HepG2 (cell line): ENCODE data around the gene DSCAML1. TPM values are rescaled to one million over a fixed set of nuclear protein-coding genes. Genes with fewer than 3 reads are reported as not detected.

Experiments used
- ATAC-seq: fragments of 200-7000 bp; cut with Tn5 transposase; 3 replicates; pipeline ENCODE4 v1.9.1; 2020; ENCODE audit warnings: mild to moderate bottlenecking, moderate library complexity
- BruUV-seq: library from RNA; stranded (reverse); fragments of 400-500 nt; replicated peaks from 2 replicates; lab custom pipeline; 2021; lab: Mats Ljungman, UMichigan
- CTCF ChIA-PET: fragments of 300-600 bp; formaldehyde crosslinking; extraction: SDS; loops from one replicate; lab custom pipeline; 2021; ENCODE audit warnings: low total read pairs, inconsistent platforms, low intra/inter-chr PET ratio; lab: Yijun Ruan, JAX
- POLR2A ChIA-PET: fragments of 350-600 bp; sonication (Branson Sonifier 250); formaldehyde crosslinking; loops from one replicate; lab custom pipeline; 2020; ENCODE audit warnings: antibody characterized with exemption, inconsistent platforms; lab: Yijun Ruan, JAX
- DNase-seq: peaks from one replicate; pipeline ENCODE4 v3.0.0-alpha.2; 2015; ENCODE audit warnings: low spot score
- FAIRE-seq: peaks from 3 replicates; lab custom pipeline; 2011; peaks lifted over from hg19 to GRCh38; lab: Jason Lieb, UNC
- H2AFZ ChIP-seq: one replicate; pipeline ENCODE4 v1.6.1; 2011; ENCODE audit warnings: low read length, inconsistent platforms
- H3K27ac ChIP-seq: fragments of 300-600 bp; 3 replicates; pipeline ENCODE4 v1.8.0; 2011; ENCODE audit warnings: mixed run types, mild to moderate bottlenecking, mixed read lengths, low read length, inconsistent platforms; ENCODE audit not compliant: insufficient read depth; ENCODE audit errors: extremely low read length
- H3K27me3 ChIP-seq, 2 experiments: fragments of 200-600 bp in 1 of 2; 2 replicates in 1 of 2; 3 replicates in 1 of 2; pipeline versions ENCODE4 v1.6.0 to v1.8.0; 2011; ENCODE audit warnings: low read length in 2 of 2, mild to moderate bottlenecking in 2 of 2, moderate library complexity in 2 of 2, inconsistent platforms in 1 of 2; ENCODE audit not compliant: insufficient read depth in 2 of 2, control insufficient read depth in 1 of 2
- H3K36me3 ChIP-seq, 2 experiments: fragments of 200-600 bp in 1 of 2; replicated peaks in 1 of 2; 2 replicates in 1 of 2; 3 replicates in 1 of 2; pipeline versions ENCODE4 v1.5.1 to v1.8.0; 2011; ENCODE audit warnings: low read length in 2 of 2, inconsistent platforms in 1 of 2; ENCODE audit not compliant: insufficient read depth in 2 of 2, control insufficient read depth in 1 of 2
- H3K4me1 ChIP-seq: 2 replicates; pipeline ENCODE4 v1.5.1; 2012; ENCODE audit warnings: low read length, inconsistent platforms; ENCODE audit not compliant: insufficient read depth
- H3K4me2 ChIP-seq: 2 replicates; pipeline ENCODE4 v1.6.0; 2011; ENCODE audit warnings: low read depth, low read length, inconsistent platforms
- H3K4me3 ChIP-seq, 3 experiments: fragments of 200-600 bp in 1 of 3; sonication (generic), shearing (Covaris generic) in 1 of 3; replicated peaks in 1 of 3; 2 replicates each; pipeline ENCODE4 v1.5.1; 2011 to 2016; ENCODE audit warnings: low read length in 3 of 3, inconsistent platforms in 2 of 3, low read depth in 2 of 3, mild to moderate bottlenecking in 2 of 3, control low read depth in 1 of 3, mixed read lengths in 1 of 3; ENCODE audit not compliant: insufficient read depth in 1 of 3
- H3K79me2 ChIP-seq: one replicate; pipeline ENCODE4 v1.6.1; 2011; ENCODE audit warnings: low read length, inconsistent platforms; ENCODE audit not compliant: insufficient read depth
- H3K9ac ChIP-seq: 2 replicates; pipeline ENCODE4 v1.6.0; 2011; ENCODE audit warnings: mild to moderate bottlenecking, low read depth, low read length, inconsistent platforms; ENCODE audit not compliant: insufficient read depth
- H3K9me3 ChIP-seq: 2 replicates; pipeline ENCODE4 v1.5.1; 2012; ENCODE audit warnings: mild to moderate bottlenecking, low read length
- H4K20me1 ChIP-seq: 2 replicates; pipeline ENCODE4 v1.6.0; 2011; ENCODE audit warnings: inconsistent platforms, mild to moderate bottlenecking, low read length, moderate library complexity; ENCODE audit not compliant: insufficient read depth
- ATF4 ChIP-seq, 2 experiments: fragments of 450-650 bp in 1 of 2; sonication (generic) in 1 of 2; formaldehyde crosslinking; IDR thresholded peaks; 2 replicates each; pipeline versions ENCODE4 v1.5.0 to v1.8.0; 2020 to 2022; ENCODE audit warnings: mild to moderate bottlenecking in 1 of 2, missing genetic modification reagents in 1 of 2
- JUN ChIP-seq: sonication (generic); formaldehyde crosslinking; IDR thresholded peaks from 2 replicates; pipeline ENCODE4 v1.4.0; 2020; ENCODE audit warnings: mild to moderate bottlenecking, missing genetic modification reagents
- MXD4 ChIP-seq: IDR thresholded peaks from 2 replicates; pipeline ENCODE4 v1.6.1; 2016; ENCODE audit warnings: mild to moderate bottlenecking, missing biosample characterization, missing genetic modification reagents
- MXI1 ChIP-seq: IDR thresholded peaks from 3 replicates; pipeline ENCODE4 v1.6.1; 2012; ENCODE audit warnings: low read depth, low read length, inconsistent platforms, borderline replicate concordance
- SUZ12 ChIP-seq: fragments of 150-350 bp; IDR thresholded peaks from 2 replicates; pipeline ENCODE4 v1.6.1; 2014; ENCODE audit warnings: low read depth, low read length
- YEATS4 ChIP-seq: sonication (generic); formaldehyde crosslinking; IDR thresholded peaks from 2 replicates; pipeline ENCODE4 v1.4.0; 2020; ENCODE audit warnings: missing genetic modification reagents, borderline replicate concordance
- ZBTB33 ChIP-seq: sonication (generic); formaldehyde crosslinking; IDR thresholded peaks from 2 replicates; pipeline ENCODE4 v1.4.0; 2020; ENCODE audit warnings: missing genetic modification reagents
- ZBTB7A ChIP-seq: sonication (generic); formaldehyde crosslinking; IDR thresholded peaks from 2 replicates; pipeline ENCODE4 v1.8.0; 2022; ENCODE audit warnings: mild to moderate bottlenecking, missing genetic modification reagents
- ZNF138 ChIP-seq: sonication (generic); formaldehyde crosslinking; IDR thresholded peaks from 2 replicates; pipeline ENCODE4 v1.5.0; 2020; ENCODE audit warnings: mild to moderate bottlenecking, low read depth, missing genetic modification reagents
- ZNF33B ChIP-seq: sonication (generic); formaldehyde crosslinking; IDR thresholded peaks from 2 replicates; pipeline ENCODE4 v1.5.1; 2020; ENCODE audit warnings: mild to moderate bottlenecking, missing genetic modification reagents
- ZNF451 ChIP-seq: sonication (generic); formaldehyde crosslinking; IDR thresholded peaks from 2 replicates; pipeline ENCODE4 v1.5.0; 2020; ENCODE audit warnings: mild to moderate bottlenecking, missing genetic modification reagents
- ZNF496 ChIP-seq: sonication (generic); formaldehyde crosslinking; IDR thresholded peaks from 2 replicates; pipeline ENCODE4 v1.8.1; 2023; ENCODE audit warnings: mild to moderate bottlenecking, moderate library complexity, missing genetic modification reagents; ENCODE audit not compliant: insufficient replicate concordance
- ZNF644 ChIP-seq: IDR thresholded peaks from 2 replicates; pipeline ENCODE4 v1.6.1; 2016; ENCODE audit warnings: low read depth
- ZNF646 ChIP-seq: sonication (generic); formaldehyde crosslinking; IDR thresholded peaks from 2 replicates; pipeline ENCODE4 v1.9.0; 2021; ENCODE audit warnings: mild to moderate bottlenecking, missing genetic modification reagents
- ZNF891 ChIP-seq: sonication (generic); formaldehyde crosslinking; IDR thresholded peaks from 2 replicates; pipeline ENCODE4 v1.5.0; 2020; ENCODE audit warnings: mild to moderate bottlenecking, missing genetic modification reagents
- ZSCAN22 ChIP-seq: sonication (generic); formaldehyde crosslinking; IDR thresholded peaks from 2 replicates; pipeline ENCODE4 v1.4.0; 2020; ENCODE audit warnings: mild to moderate bottlenecking, missing genetic modification reagents
- WGBS: methylation state at CpG from one replicate; pipeline ENCODE4 v1.1.6; 2017; ENCODE audit warnings: low lambda C conversion rate; 5-methylcytosine and 5-hydroxymethylcytosine counted together
- in situ Hi-C: cut with HindIII; loops from 2 replicates; pipeline ENCODE4 v1.10.0; 2017; ENCODE audit warnings: low pct_unique_long_range_greater_than_20kb; ENCODE audit not compliant: extremely low pct_ligation_motif_present
- intact Hi-C: fragments of 100-400 bp; cut with micrococcal nuclease; formaldehyde crosslinking; loops from one replicate; pipeline ENCODE4 v1.10.0; 2022; ENCODE audit not compliant: unreplicated experiment
- polyA plus RNA-seq, 8 experiments: library from polyadenylated mRNA; depleted of rRNA in 3 of 8; stranded (reverse) in 7 of 8; unstranded in 1 of 8; fragments of >200 nt; fragmentation: Illumina TruSeq in 4 of 8; extraction: Trizol in 4 of 8; gene quantifications; 2 replicates each; pipeline versions ENCODE4 v1.2.1 to v1.2.3, GENCODE V29; 2011 to 2016; ENCODE audit warnings: low read depth in 4 of 8, missing spikeins in 1 of 8, mixed read lengths in 1 of 8; ENCODE audit not compliant: insufficient read depth in 1 of 8
- total RNA-seq, 5 experiments: library from RNA; depleted of rRNA; stranded (reverse); fragments of >200 nt; fragmentation: Illumina TruSeq; extraction: Trizol; gene quantifications; 2 replicates each; pipeline ENCODE4 v1.2.3, GENCODE V29; 2016; ENCODE audit warnings: low read depth in 1 of 5

Gene DSCAML1
- total and polyA plus RNA-seq, 2 of the 13 experiments (the other 11 are each of a cell fraction or from before 2014, with no cell fraction given) = 0.29 to 0.40 TPM

- Histone ChIP-seq H2AFZ (no peak overlapping the region), H3K79me2 (no peaks in the 10 kb centered on the region), H3K36me3 (no peaks in the 10 kb centered on the region), H4K20me1 (no peaks in the 10 kb centered on the region), H3K27me3 (peaks cover 8 to 28% of the 10 kb centered on the region in 2 experiments; a peak in 4 of 5 replicates), H3K4me1 (no peaks in the 10 kb centered on the region), H3K4me2 (no peak overlapping the region), H3K27ac (no peak overlapping the region), H3K9ac (no peak overlapping the region)
- DNase-seq = no peak
- intact Hi-C loops = no loop called here
- in situ Hi-C loops = no loop called here
- POLR2A ChIA-PET = no interaction called here
- FAIRE-seq = no peak
- whole genome bisulfite sequencing = 39% methylated on average over 5 of the region's 5 CpGs
- CTCF ChIA-PET = no interaction called here
- no TSS peak for BruUV-seq
- TF ChIP-seq ZNF33B (no peak), ZNF891 (CRISPR knock-in tag) (no peak), JUN (CRISPR knock-in tag) (no peak), YEATS4 (CRISPR knock-in tag) (no peak), ZBTB7A (CRISPR knock-in tag) (no peak), ZNF646 (CRISPR knock-in tag) (no peak), SUZ12 (no peak), ZNF451 (CRISPR knock-in tag) (no peak), ZBTB33 (no peak), ZNF496 (no peak), ZSCAN22 (CRISPR knock-in tag) (no peak), ATF4 (CRISPR knock-in tag; IDR thresholded peaks at IDR 0.05) (no peak), ZNF138 (CRISPR knock-in tag) (no peak), ZNF644 (CRISPR knock-in tag) (no peak), MXD4 (no peak), MXI1 (no peak)
- TF ChIP-seq, all 625 proteins: peak for 0
- Histone ChIP-seq H3K4me3 (no peak overlapping the region), H3K9me3 (no peaks in the 10 kb centered on the region)
- no peak for ATAC-seq
These were observed 337.1 kb downstream of the DSCAML1 start for GRCh38 chr11:117459979-117460300.
